ENCODE results near the gene EIF5. TPM values are rescaled to one million over a fixed set of nuclear protein-coding genes. Genes with fewer than 3 reads are reported as not detected.

Gene EIF5
- total RNA-seq, 1 experiment from 2014 or later, result 392 TPM

- Mint-ChIP-seq H3K4me1 (ENCODE audit: low read depth, unreplicated experiment) (peaks cover 6% of the 10 kb centered on the region), H3K27me3 (ENCODE audit: insufficient read depth, unreplicated experiment) (peaks cover 10% of the 10 kb centered on the region), H3K9me3 (ENCODE audit: unreplicated experiment) (no peaks in the 10 kb centered on the region), H3K36me3 (ENCODE audit: insufficient read depth, unreplicated experiment) (peaks cover 12% of the 10 kb centered on the region), H3K27ac (ENCODE audit: unreplicated experiment) (peak overlapping the region; percentile 45), H3K4me3 (ENCODE audit: unreplicated experiment) (peak overlapping the region; percentile 90)
- TF ChIP-seq, protein P1, sequence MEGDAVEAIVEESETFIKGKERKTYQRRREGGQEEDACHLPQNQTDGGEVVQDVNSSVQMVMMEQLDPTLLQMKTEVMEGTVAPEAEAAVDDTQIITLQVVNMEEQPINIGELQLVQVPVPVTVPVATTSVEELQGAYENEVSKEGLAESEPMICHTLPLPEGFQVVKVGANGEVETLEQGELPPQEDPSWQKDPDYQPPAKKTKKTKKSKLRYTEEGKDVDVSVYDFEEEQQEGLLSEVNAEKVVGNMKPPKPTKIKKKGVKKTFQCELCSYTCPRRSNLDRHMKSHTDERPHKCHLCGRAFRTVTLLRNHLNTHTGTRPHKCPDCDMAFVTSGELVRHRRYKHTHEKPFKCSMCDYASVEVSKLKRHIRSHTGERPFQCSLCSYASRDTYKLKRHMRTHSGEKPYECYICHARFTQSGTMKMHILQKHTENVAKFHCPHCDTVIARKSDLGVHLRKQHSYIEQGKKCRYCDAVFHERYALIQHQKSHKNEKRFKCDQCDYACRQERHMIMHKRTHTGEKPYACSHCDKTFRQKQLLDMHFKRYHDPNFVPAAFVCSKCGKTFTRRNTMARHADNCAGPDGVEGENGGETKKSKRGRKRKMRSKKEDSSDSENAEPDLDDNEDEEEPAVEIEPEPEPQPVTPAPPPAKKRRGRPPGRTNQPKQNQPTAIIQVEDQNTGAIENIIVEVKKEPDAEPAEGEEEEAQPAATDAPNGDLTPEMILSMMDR (IDR thresholded peaks at IDR 0.05; ENCODE audit: insufficient read depth in 1 of 2, low read depth in 1 of 2, low read length in 1 of 2, severe bottlenecking in 1 of 2, unreplicated experiment in 1 of 2), result no peak
- ChIA-PET POLR2A (interaction anchor here (0.8 kb wide), 1 partner anchor 48 kb away, joined by 3 read pairs; no protein-coding TSS in a partner anchor), CTCF (no interaction called here)
- H3K4me3 ChIP-seq (ENCODE audit: low read depth, low read length), result peak overlapping the region; percentile 98
- peak in 1 of 2 experiments; percentile 30 for DNase-seq
- H3K4me1 ChIP-seq, result peaks cover 9% of the 10 kb centered on the region; the same call in 1 of the 2 replicates
- intact Hi-C loops (cut with micrococcal nuclease; ENCODE audit: unreplicated experiment), result loop anchor here (5.0 kb wide), 1 partner anchor 34 kb away; no protein-coding TSS in a partner anchor
- no peaks in the 10 kb centered on the region for H3K27me3 ChIP-seq (replicated peaks; ENCODE audit: control insufficient read depth, insufficient read depth, low read length)
- H3K36me3 ChIP-seq (ENCODE audit: control insufficient read depth, insufficient read depth, low read length), result no peaks in the 10 kb centered on the region
- BruUV-seq (replicated peaks), result TSS peak; percentile 37
- H3K9me3 ChIP-seq, result no peaks in the 10 kb centered on the region
Observed at GRCh38 chr14:103385929-103386712, 52.1 kb downstream of the EIF5 start.

GRCh38 chr14:103386713-103387329 lies 52.8 kb downstream of the EIF5 start:
- ChIA-PET POLR2A (no interaction called here), CTCF (no interaction called here)
- no TSS peak for BruUV-seq (replicated peaks)
- Histone ChIP-seq H3K9me3 (no peaks in the 10 kb centered on the region), H3K27me3 (replicated peaks; ENCODE audit: control insufficient read depth, insufficient read depth, low read length) (no peaks in the 10 kb centered on the region), H3K36me3 (ENCODE audit: control insufficient read depth, insufficient read depth, low read length) (no peaks in the 10 kb centered on the region), H3K4me1 (peaks cover 9% of the 10 kb centered on the region; the same call in 1 of the 2 replicates), H3K4me3 (ENCODE audit: low read depth, low read length) (peak overlapping the region; percentile 98)
- Mint-ChIP-seq H3K4me1 (ENCODE audit: low read depth, unreplicated experiment) (peaks cover 6% of the 10 kb centered on the region), H3K9me3 (ENCODE audit: unreplicated experiment) (no peaks in the 10 kb centered on the region), H3K36me3 (ENCODE audit: insufficient read depth, unreplicated experiment) (peaks cover 12% of the 10 kb centered on the region), H3K27ac (ENCODE audit: unreplicated experiment) (no peak overlapping the region), H3K27me3 (ENCODE audit: insufficient read depth, unreplicated experiment) (peaks cover 6% of the 10 kb centered on the region), H3K4me3 (ENCODE audit: unreplicated experiment) (peak overlapping the region; percentile 90)
- intact Hi-C loops (cut with micrococcal nuclease; ENCODE audit: unreplicated experiment), result loop anchor here (5.0 kb wide), 1 partner anchor 35 kb away; no protein-coding TSS in a partner anchor
- TF ChIP-seq, protein P1 (IDR thresholded peaks at IDR 0.05; ENCODE audit: insufficient read depth in 1 of 2, low read depth in 1 of 2, low read length in 1 of 2, severe bottlenecking in 1 of 2, unreplicated experiment in 1 of 2), result no peak
- no peak for DNase-seq

- H3K27me3 ChIP-seq (replicated peaks; ENCODE audit: control insufficient read depth, insufficient read depth, low read length), result no peaks in the 10 kb centered on the region
Observed at GRCh38 chr14:103388664-103389063, 54.6 kb downstream of the EIF5 start.

More at GRCh38 chr14:103388664-103389063, 54.6 kb downstream of the EIF5 start:
- no TSS peak for BruUV-seq (replicated peaks)
- no peak for DNase-seq
- H3K4me3 Mint-ChIP-seq (ENCODE audit: unreplicated experiment), result no peak overlapping the region
- Histone ChIP-seq H3K9me3 (no peaks in the 10 kb centered on the region), H3K36me3 (ENCODE audit: control insufficient read depth, insufficient read depth, low read length) (no peaks in the 10 kb centered on the region), H3K4me1 (peaks cover 15% of the 10 kb centered on the region; the same call in 1 of the 2 replicates), H3K4me3 (ENCODE audit: low read depth, low read length) (no peak overlapping the region)
- no peak overlapping the region for H3K27ac Mint-ChIP-seq (ENCODE audit: unreplicated experiment)
- H3K36me3 Mint-ChIP-seq (ENCODE audit: insufficient read depth, unreplicated experiment), result peaks cover 12% of the 10 kb centered on the region
- H3K27me3 Mint-ChIP-seq (ENCODE audit: insufficient read depth, unreplicated experiment), result no peaks in the 10 kb centered on the region
- ChIA-PET CTCF (no interaction called here), POLR2A (no interaction called here)
- intact Hi-C loops (cut with micrococcal nuclease; ENCODE audit: unreplicated experiment), result loop anchor here (5.0 kb wide), 1 partner anchor 36 kb away; no protein-coding TSS in a partner anchor
- peaks cover 6% of the 10 kb centered on the region for H3K4me1 Mint-ChIP-seq (ENCODE audit: low read depth, unreplicated experiment)
- no peaks in the 10 kb centered on the region for H3K9me3 Mint-ChIP-seq (ENCODE audit: unreplicated experiment)
- TF ChIP-seq, protein P1 (IDR thresholded peaks at IDR 0.05; ENCODE audit: insufficient read depth in 1 of 2, low read depth in 1 of 2, low read length in 1 of 2, severe bottlenecking in 1 of 2, unreplicated experiment in 1 of 2), result no peak
